ENCODE results near the gene OR5C1. TPM values are rescaled to one million over a fixed set of nuclear protein-coding genes. Genes with fewer than 3 reads are reported as not detected.

Gene OR5C1
- not detected in 2 replicates for total RNA-seq

GRCh38 chr9:122788831-122789230 is at the start of gene OR5C1:
TSS of gene OR5C1 (plus strand) at chr9:122788933. CDS start at chr9:122788933, 0 bp downstream.

GRCh38 chr9:122742003-122742402 is 46.7 kb upstream of the OR5C1 start, which contains the start of gene OR1L6:
TSS of gene OR1L6 (plus strand) at chr9:122742303. CDS start at chr9:122749848, 7,545 bp downstream.

GRCh38 chr9:122800066-122801060 is 11.6 kb downstream of the OR5C1 start, which contains the start of gene OR1K1:
TSS of gene OR1K1 (plus strand) at chr9:122800123. CDS start at chr9:122800123, 0 bp downstream.

Other genes starting within 250 kb of the OR5C1 start
- not detected in 2 replicates for gene OR1N2, start 235.8 kb upstream of the OR5C1 start, total RNA-seq
- not detected in 2 replicates for gene OR1L8, start 205.5 kb upstream of the OR5C1 start, total RNA-seq
- not detected in 2 replicates for gene OR1Q1, start 174.2 kb upstream of the OR5C1 start, total RNA-seq
- not detected in 2 replicates for gene OR1B1, start 131.3 kb upstream of the OR5C1 start, total RNA-seq
- gene OR1L1, start 127.2 kb upstream of the OR5C1 start, total RNA-seq: not detected in 2 replicates
- gene OR1L3, start 113.8 kb upstream of the OR5C1 start, total RNA-seq: not detected in 2 replicates
- not detected in 2 replicates for gene OR1L4, start 64.9 kb upstream of the OR5C1 start, total RNA-seq
- not detected in 2 replicates for gene OR1L6, start 46.6 kb upstream of the OR5C1 start, total RNA-seq
- gene OR1K1, start 11.2 kb downstream of the OR5C1 start, total RNA-seq: not detected in 2 replicates
- 10.0 and 10.1 TPM in 2 replicates for gene PDCL, start 39.7 kb downstream of the OR5C1 start, total RNA-seq
- 29.3 and 43.4 TPM in 2 replicates for gene RC3H2, start 116.4 kb downstream of the OR5C1 start, total RNA-seq
- 4.2 TPM in 2 replicates for gene ZBTB6, start 124.4 kb downstream of the OR5C1 start, total RNA-seq
- gene ZBTB26, start 142.6 kb downstream of the OR5C1 start, total RNA-seq: 2.3 and 3.8 TPM in 2 replicates
- gene RABGAP1, start 152.1 kb downstream of the OR5C1 start, total RNA-seq: 5.7 and 11.5 TPM in 2 replicates
- not detected in 2 replicates for gene GPR21, start 244.7 kb downstream of the OR5C1 start, total RNA-seq

All from mesangial cell (primary cell).